ENCODE data around the gene ESRP2.
A peak's percentile ranks its signal among the peaks of the same experiment; 100 is the strongest.

The ESRP2 gene

GRCh38 chr16:68246121-68246520 is 10.2 kb upstream of the ESRP2 start:
- FAIRE-seq (no peak), DNase-seq (ENCODE audit: insufficient read length, low spot score) (no peak)
- TF ChIP-seq CTCF (IDR thresholded peaks at IDR 0.05; ENCODE audit: insufficient read depth, missing control alignments), result no peak

GRCh38 chr16:68244903-68245853 is 9.3 kb upstream of the ESRP2 start, which contains the start of gene PLA2G15:
Gene PLA2G15 (plus strand): TSS chr16:68245373. CDS start chr16:68245427, 54 bp downstream.
- no peak for TF ChIP-seq CTCF (IDR thresholded peaks at IDR 0.05; ENCODE audit: insufficient read depth, missing control alignments)
- FAIRE-seq, result no peak
- DNase-seq (ENCODE audit: insufficient read length, low spot score), result peak; percentile 77

DNA sequence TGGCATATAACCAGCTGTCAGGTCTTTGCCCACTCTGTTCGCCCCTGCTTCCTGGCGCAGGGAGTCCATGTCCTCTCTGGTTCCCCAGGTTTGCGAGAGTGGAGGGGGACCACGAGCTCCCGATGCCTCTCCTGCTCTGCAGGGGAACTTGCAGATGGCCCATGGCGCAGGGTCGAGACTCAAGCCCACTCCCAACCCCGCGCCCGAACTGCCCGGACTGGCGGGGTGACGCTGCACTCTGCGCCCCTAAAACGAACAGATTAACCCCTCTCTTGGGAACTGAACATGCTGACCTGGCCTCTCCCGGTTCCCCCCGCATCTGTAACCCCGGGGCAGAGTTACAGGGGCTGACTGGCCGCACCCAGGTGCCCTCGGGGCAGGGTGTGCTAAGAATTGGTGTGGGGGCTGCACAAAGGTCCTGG is 8.6 kb upstream of the ESRP2 start:
- FAIRE-seq (no peak), DNase-seq (ENCODE audit: insufficient read length, low spot score) (no peak)
- TF ChIP-seq CTCF (IDR thresholded peaks at IDR 0.05; ENCODE audit: insufficient read depth, missing control alignments), result no peak

DNA sequence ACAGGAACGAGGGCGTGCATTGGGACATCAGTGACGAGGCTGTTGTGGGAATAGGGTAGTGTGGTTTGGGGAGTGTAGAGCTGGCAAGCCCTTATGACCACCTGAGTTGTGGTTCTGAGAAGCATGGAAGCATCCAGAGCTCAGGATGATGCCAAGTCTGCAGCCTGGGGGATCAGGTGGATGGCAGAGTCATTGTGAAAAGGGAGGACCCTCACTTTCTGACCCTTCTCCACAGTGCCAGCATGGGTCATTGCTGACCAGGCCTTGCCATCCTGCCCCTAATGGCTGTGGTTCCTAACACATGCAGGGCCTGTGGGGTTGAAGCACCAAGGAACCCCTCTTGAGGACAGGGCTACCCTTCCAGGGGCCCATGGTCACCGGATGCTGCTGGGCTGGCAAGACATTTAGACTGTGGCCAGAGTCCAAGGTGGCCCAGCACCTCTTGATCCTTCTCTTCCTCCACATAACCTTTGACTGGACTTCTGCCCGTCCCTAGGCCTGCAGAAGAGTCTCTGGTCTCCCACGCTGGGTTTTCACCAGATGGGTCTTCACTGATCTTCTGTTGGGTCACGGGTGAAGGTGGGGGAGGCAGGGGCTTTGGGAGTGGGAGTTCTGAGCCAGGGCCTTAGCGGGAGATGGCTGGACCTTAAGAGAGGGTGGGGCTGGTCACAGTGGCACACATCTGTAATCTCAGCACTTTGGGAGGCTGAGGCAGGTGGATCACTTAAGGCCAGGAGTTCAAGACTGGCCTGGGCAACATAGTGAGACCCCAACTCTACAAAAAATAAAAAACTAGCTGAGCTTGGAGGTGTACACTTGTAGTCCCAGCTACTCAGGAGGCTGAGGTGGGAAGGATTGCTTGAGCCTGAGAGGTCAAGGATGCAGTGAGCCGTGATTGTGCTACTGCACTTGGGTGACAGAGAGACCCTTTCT is 7.3 kb upstream of the ESRP2 start:
- DNase-seq (ENCODE audit: insufficient read length, low spot score) (no peak), FAIRE-seq (no peak)

DNA sequence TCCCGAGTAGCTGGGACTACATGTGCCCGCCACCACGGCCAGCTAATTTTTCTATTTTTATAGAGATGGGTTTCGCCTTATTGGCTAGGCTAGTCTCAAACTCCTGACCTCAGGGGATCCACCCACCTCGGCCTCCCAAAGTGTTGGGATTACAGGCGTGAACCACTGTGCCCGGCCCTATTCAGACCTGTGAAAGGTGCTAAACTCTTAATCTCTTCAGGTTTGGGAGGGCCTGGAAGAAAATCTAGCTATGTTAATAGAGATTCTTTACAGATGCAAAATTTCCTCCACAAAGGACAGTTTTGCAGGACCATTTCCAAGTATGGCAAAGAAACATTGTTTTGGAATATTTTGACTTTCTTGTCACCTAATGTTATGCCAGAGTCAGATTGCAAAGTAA is 6.2 kb upstream of the ESRP2 start:
- FAIRE-seq, result no peak
- no peak for TF ChIP-seq CTCF (IDR thresholded peaks at IDR 0.05; ENCODE audit: insufficient read depth, missing control alignments)
- DNase-seq (ENCODE audit: insufficient read length, low spot score), result no peak

More for the DNA sequence above, 7.3 kb upstream of the ESRP2 start:
- TF ChIP-seq CTCF (IDR thresholded peaks at IDR 0.05; ENCODE audit: insufficient read depth, missing control alignments), result no peak

- FAIRE-seq (no peak), DNase-seq (ENCODE audit: insufficient read length, low spot score) (no peak)
- no peak for TF ChIP-seq CTCF (IDR thresholded peaks at IDR 0.05; ENCODE audit: insufficient read depth, missing control alignments)
These were observed 2.1 kb upstream of the ESRP2 start for GRCh38 chr16:68238029-68238345.

Data from D721Med (cell line).